HG02642 (cell line): Measurements from ENCODE around the gene WEE1.
"Not testable (repeated sequence)": the region's sequence is repeated elsewhere in the genome, so short reads cannot be mapped to it uniquely, and the experiment has no call there.

Experiments used
- ATAC-seq: cut with Tn5 transposase; IDR thresholded peaks from one replicate; pipeline ENCODE4 v1.9.1; 2021; ENCODE audit warnings: mild to moderate bottlenecking; ENCODE audit not compliant: unreplicated experiment, poor library complexity

The WEE1 gene

DNA sequence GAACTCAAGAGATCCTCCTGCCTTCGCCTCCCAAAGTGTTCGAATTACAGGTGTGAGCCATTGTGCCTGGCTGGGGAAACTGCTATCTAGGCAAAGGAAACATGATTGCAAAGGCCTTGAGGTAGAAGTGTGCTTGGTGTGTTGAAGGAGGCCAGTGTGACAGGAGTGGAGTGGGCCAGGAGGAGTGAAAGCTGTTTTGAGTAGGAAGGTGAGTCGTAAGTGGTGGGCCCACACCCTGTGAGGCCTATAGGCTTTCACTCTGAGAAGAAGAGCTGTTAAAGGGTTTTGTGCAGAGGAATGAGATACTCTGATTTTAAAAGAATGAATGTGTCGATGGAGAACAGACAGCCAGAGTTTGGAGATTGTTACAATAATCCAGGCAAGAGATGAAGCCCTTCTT is 43.4 kb downstream of the WEE1 start:
- ATAC-seq = no peak

DNA sequence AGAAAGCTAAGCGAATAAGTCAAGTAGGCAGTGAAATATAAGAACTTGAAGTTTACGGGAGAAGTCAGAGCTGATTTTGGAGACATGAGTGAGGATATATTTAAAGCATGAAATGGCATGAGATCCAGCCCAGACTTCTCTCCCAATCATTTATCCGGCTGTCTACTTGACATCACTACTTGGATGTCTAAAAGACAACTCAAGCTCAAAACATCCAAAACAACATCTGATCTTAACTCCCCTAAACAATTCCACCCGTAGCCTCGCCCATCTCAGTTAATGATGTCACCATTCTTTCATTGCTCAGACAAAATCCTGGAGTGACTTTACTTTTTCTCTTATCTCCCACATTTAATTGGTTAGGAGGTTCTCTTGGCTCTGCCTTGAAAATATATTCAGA is 44.5 kb downstream of the WEE1 start:
- no peak for ATAC-seq

DNA sequence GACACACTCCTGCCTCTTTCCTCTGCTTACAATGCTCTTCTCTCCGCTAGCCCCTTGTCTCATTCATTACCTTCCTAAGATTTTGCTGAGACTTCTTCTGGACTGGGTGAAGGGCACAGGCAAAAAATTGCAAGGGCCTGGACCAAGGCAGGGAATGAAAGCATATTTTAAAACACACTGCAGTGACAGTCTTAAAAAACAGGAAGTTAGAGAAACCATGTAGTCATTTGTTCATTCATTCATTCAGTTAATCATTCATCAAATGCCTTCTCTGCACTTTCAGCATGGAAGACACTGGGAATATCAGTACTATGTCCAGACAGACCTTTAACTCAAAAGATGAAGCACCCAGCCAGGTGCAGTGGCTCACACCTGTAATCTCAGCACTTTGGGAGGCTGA is 45.5 kb downstream of the WEE1 start:
- no peak for ATAC-seq

DNA sequence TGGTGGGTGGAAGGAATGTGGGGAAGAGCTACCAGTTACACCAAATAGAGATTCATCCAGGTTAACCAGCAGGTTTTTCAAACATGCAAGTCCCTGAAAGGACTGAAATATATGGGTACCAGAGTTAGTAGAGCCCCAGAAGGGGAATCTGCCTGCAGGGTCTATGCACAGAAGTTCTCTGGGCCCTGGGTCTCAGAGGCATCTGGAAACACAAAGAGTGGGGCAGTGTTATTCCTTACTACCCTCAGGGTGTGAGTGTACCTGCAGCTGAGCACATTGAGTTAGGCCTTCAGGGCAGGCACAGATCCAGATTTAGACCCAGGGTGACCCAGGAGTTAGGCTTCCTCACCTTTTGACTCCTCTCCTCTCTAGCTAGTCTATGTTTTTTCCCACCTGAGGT is 46.5 kb downstream of the WEE1 start:
- no peak for ATAC-seq

DNA sequence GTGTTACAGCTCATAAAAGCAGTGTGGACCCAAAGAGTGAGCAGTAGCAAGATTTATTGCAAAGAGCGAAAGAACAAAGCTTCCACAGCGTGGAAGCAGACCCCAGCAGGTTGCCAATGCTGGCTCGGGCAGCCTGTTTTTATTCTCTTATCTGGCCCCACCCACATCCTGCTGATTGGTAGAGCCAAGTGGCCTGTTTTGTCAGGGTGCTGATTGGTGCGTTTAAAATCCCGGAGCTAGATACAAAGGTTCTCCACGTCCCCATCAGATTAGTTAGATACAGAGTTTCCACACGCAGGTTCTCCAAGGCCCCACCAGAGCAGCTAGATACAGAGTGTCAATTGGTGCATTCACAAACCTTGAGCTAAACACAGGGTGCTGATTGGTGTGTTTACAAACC is 48.9 kb downstream of the WEE1 start:
- ATAC-seq = not testable (repeated sequence)

DNA sequence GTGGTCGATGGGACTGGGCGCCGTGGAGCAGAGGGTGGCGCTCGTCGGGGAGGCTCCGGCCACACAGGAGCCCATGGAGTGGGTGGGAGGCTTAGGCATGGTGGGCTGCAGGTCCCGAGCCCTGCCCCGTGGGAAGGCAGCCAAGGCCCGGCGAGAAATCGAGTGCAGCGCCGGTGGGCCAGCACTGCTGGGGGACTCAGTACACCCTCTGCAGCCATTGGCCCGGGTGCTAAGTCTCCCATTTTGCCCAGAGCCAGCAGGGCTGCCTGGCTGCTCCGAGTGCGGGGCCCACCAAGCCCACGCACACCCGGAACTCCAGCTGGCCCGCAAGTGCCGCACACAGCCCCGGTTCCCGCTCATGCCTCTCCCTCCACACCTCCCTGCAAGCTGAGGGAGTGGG is 49.6 kb downstream of the WEE1 start:
- not testable (repeated sequence) for ATAC-seq

DNA sequence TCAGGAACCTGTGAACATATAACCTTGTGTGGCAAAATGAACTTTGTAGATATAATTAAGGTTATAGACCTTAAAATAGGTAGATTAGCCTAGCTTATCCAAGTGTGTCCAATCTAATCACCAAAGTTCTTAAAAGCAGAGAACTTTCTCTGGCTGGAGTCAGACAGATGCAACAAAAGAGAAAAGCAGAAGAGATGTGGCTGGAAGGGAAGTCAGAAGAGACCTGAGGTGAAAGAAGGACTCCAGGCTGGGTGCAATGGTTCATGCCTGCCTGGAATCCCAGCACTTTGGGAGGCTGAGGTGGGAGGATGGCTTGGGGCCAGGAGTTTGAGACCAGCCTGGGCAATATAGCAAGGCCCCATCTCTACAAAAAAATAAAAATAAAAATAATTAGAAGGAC is 51.0 kb downstream of the WEE1 start:
- ATAC-seq = no peak

DNA sequence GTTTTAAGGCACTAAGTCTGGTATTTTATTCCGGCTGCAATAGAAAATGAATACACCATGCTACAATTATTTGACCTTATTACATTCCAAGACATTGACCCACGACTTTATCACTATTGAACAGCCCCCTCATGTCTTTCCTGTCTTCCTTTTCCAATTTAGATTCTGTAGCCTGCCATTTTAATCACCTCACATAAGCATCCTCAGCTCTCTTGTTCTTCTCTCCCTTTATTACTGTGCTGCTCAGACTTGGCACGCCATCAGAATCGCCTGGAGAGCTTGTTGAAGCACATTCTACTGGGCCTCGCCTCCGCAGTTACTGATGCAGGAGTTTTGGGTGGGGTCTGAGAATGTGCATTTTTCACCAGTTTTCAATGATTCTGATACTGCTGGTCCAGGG is 51.7 kb downstream of the WEE1 start:
- ATAC-seq = no peak

DNA sequence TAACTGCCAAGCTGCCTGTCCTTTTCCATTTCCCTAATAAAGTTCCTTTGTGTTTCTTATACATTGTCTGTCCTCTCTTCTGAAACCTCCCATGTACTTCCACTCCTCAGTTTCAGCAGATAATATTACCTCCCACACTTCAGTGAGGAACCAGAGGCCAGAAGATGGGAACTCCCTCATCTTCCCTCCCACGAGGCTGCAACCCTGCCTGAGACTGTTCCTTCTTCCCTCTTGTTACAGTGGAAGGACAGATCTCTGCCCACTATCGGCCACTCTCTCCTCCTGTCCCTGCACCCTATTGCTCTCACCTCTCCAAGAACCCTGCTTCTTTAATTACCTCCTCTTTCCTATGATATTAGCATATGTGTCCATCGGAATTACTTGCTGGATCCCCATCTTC is 52.3 kb downstream of the WEE1 start:
- ATAC-seq = no peak

DNA sequence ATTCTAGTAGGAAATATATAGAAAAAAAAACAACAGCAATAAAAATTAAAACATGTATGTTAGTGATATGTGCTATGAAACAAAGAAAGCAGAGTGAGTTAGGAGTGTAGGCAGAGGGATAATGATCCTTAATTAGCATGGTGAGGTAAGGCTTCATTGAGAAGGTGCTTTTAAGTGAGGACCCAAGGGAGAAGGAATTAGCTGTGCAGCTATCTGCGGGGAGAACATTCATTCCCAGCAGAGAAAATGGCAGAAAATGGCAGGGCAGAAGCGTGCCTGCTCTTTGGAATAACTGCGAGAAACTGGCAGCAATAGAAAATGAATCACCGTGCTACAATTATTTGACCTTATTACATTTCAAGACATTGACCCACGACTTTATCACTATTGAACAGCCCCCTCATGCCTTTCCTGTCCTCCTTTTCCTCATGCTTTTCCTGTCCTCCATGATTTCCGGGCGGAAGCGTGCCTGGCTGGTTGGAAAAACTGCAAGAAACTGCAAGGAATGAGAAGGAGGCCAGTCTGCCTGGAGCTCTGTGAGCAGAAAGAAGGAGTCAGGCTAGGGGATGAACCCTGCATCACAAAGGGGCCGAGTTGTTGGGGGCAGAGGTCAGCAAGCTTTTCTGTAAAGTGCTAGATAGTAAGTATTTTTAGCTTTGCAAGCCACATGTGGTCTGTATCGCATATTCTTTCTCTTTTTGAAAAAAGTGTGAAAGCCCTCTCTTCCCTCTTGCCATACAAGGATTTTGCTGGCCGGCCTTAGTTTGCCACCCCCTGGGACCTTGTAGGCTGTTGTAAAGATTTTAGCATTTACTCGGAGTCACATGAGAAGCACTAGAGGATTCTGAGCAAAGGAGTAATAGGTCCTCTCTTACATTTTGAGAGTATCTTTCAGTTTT is 53.3 kb downstream of the WEE1 start:
- ATAC-seq = no peak

DNA sequence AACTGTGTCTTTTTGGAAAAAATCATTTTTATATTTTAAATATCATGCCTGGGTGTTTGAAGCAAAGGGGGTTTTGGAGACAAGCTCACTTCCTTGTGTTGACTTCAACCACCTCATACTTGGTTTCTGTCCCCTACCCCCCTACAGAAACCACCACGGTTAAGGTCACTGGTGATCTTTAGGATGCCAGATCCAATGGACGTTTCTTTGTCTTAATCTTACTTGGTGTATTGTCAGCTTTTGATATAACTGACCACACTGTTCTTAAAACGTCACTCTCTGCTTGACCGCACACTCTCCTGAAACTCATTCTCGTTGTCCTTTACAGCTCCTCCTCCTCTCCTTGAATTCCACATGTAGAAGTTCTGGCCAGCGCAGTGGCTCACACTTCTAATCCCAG is 55.6 kb downstream of the WEE1 start:
- no peak for ATAC-seq

DNA sequence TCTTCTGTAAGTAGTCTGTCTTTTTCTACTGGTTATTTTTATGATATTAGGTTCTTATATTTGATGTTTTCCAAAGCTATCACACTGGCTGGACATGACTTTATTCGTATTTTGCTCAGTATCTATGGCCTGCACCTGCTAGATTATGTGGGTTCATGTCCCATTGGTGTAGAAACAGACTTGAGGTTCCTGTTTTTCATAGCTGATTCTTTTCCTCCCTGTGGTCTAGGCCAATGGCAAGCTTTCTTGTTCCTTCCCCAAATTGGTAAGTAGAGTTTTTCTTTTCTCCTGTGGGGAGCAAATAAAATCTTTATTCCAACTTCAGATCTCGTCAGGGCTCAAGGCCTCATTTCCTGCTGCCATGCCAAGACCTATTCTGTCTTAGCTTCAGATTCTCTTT is 60.2 kb downstream of the WEE1 start:
- ATAC-seq = no peak

DNA sequence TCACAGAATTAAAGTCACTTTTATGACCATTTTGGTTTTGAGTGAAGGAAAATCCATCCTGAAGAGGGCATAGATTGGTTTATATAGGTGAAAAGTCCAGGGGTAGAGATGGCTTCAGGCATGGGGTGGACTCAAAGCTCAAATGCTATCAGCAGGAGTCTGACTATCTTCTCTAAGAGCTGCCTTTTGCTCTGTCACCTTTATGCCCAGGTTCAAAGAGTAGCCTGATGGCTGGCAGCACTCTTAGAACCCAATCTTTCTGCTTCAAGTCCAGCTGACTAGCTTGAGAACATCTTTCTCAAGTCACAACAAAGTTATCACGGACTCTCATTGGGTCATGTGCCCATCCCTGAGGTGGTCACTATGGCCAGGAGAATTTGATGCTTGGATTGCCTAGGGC is 63.2 kb downstream of the WEE1 start:
- ATAC-seq = no peak

DNA sequence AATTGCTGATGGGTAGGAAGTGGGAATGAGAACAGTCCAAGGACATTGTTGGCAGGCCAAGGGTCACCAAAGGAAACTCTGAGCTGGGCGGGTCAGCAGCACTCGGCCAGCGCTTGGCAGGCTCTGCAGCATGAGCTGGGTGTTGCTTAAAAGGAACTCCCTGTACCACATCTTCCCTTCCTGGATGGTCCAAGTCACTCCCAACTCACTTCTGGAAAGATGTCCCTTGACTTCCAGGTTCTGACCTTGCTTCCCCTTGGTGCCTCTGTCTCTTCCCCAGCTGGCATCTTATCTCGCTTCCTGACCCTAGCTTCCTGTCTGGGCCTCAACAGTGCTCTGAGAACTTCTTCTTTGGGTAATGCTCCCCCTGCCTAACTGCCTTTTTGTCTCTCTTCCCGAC is 65.6 kb downstream of the WEE1 start:
- no peak for ATAC-seq
